Endothelial cell of umbilical vein (primary cell): ENCODE measurements around the gene ERFL.

Source experiments
- EZH2 ChIP-seq: IDR thresholded peaks from 2 replicates; pipeline ENCODE4 v1.6.1; 2012; ENCODE audit warnings: borderline replicate concordance, low read depth, mild to moderate bottlenecking, moderate library complexity, low read length, inconsistent platforms; ENCODE audit not compliant: severe bottlenecking
- GATA2 ChIP-seq: IDR thresholded peaks from 2 replicates; pipeline ENCODE4 v1.7.0; 2011; ENCODE audit warnings: low read depth, mild to moderate bottlenecking, moderate library complexity, mixed read lengths, low read length; ENCODE audit not compliant: insufficient read length, insufficient read depth
- JUN ChIP-seq: IDR thresholded peaks from 2 replicates; pipeline ENCODE4 v1.6.1; 2011; ENCODE audit warnings: borderline replicate concordance, low read depth; ENCODE audit not compliant: insufficient read length, insufficient read depth
- MYC ChIP-seq: IDR thresholded peaks from one replicate; pipeline ENCODE4 v1.6.1; 2011; ENCODE audit warnings: mild to moderate bottlenecking, low read depth, low read length
- POLR2A ChIP-seq: IDR thresholded peaks from 2 replicates; pipeline ENCODE4 v1.6.1; 2012; ENCODE audit warnings: low read depth, mild to moderate bottlenecking, control low read depth, low read length
- POLR2AphosphoS5 ChIP-seq: IDR thresholded peaks from 2 replicates; pipeline ENCODE4 v1.6.1; 2012; ENCODE audit warnings: low read depth, mild to moderate bottlenecking, control low read depth, low read length, moderate library complexity; ENCODE audit not compliant: insufficient read depth
- TF ChIP-seq, protein P1 (sequence below), 2 donors: IDR thresholded peaks; 1 replicate in 1 of 2; 2 replicates in 1 of 2; pipeline ENCODE4 v1.5.1; 2011; ENCODE audit warnings: low read length in 2 of 2, mild to moderate bottlenecking in 2 of 2, moderate library complexity in 2 of 2, control low read depth in 1 of 2, inconsistent platforms in 1 of 2, low read depth in 1 of 2; ENCODE audit not compliant: insufficient read depth in 1 of 2; ENCODE audit errors: extremely low read depth in 1 of 2
- TF ChIP-seq, protein P2 (sequence below): IDR thresholded peaks from 2 replicates; pipeline ENCODE4 v1.6.1; 2011; ENCODE audit not compliant: insufficient read depth, insufficient read length

DNA sequence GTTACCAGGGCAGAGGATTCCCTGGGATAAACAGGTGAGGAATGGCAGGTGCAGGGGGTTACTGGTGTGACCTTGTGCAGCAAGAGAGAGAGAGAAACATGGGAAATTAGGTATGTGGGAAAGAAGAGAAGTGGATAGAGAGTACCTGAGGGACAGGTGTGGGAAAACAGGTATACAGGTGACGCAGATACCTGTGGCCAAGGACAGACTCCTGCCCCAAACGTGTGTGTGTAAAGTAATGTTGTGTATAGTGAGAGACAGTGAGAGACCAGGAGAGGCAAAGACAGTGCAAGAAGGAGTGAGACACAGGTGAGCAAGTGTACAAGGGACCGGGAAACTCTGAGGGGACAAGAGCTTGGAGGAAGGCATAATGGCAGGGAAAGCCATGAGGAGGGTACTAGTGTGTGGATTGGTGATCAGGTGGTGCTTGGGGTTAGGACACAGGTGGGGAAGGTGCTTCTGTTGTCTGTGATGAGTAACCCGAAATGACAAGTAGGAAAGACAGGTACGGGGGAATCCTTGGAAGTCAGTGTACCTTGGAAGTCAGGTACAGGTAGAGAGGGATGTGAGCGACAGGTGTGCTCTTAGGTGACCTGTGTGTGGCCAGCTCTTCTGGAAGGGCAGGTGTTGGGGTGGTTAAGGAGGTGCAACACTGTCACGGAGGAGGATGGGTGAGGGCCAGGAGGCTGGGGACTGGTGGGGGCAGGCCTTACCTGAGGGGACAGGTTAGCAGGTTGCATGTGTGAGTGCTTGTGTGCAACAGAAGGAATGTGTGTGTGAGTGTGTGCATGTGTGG is 2.8 kb downstream of the ERFL start:
- TF ChIP-seq, protein P1, sequence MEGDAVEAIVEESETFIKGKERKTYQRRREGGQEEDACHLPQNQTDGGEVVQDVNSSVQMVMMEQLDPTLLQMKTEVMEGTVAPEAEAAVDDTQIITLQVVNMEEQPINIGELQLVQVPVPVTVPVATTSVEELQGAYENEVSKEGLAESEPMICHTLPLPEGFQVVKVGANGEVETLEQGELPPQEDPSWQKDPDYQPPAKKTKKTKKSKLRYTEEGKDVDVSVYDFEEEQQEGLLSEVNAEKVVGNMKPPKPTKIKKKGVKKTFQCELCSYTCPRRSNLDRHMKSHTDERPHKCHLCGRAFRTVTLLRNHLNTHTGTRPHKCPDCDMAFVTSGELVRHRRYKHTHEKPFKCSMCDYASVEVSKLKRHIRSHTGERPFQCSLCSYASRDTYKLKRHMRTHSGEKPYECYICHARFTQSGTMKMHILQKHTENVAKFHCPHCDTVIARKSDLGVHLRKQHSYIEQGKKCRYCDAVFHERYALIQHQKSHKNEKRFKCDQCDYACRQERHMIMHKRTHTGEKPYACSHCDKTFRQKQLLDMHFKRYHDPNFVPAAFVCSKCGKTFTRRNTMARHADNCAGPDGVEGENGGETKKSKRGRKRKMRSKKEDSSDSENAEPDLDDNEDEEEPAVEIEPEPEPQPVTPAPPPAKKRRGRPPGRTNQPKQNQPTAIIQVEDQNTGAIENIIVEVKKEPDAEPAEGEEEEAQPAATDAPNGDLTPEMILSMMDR (IDR thresholded peaks at IDR 0.05; ENCODE audit: extremely low read depth in 1 of 2, insufficient read depth in 1 of 2, low read depth in 1 of 2, low read length in 2 of 2) = no peak
- TF ChIP-seq EZH2 (no peak), POLR2A (no peak), MYC (no peak), JUN (no peak), GATA2 (no peak), POLR2AphosphoS5 (no peak)
- TF ChIP-seq, protein P2, sequence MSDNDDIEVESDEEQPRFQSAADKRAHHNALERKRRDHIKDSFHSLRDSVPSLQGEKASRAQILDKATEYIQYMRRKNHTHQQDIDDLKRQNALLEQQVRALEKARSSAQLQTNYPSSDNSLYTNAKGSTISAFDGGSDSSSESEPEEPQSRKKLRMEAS = no peak
